Caco-2 (cell line): ENCODE data around the gene ENTPD8. TPM values are rescaled to one million over a fixed set of nuclear protein-coding genes. Genes with fewer than 3 reads are reported as not detected.
"Not testable (repeated sequence)": the region's sequence is repeated elsewhere in the genome, so short reads cannot be mapped to it uniquely, and the experiment has no call there.

Experiments used
- BruUV-seq: library from RNA; stranded (reverse); fragments of 400-500 nt; replicated peaks from 2 replicates; lab custom pipeline; 2021; lab: Mats Ljungman, UMichigan
- CTCF ChIA-PET: fragments of 300-600 bp; sonication (Branson Sonifier 250); formaldehyde crosslinking; loops from one replicate; lab custom pipeline; 2022; ENCODE audit warnings: antibody characterized with exemption; lab: Charles Lee
- POLR2A ChIA-PET: fragments of 300-600 bp; sonication (Branson Sonifier 250); formaldehyde crosslinking; loops from one replicate; lab custom pipeline; 2022; ENCODE audit warnings: antibody characterized with exemption; lab: Charles Lee
- DNase-seq, 2 experiments: peaks; one replicate each; pipeline versions ENCODE4 v3.0.0 to v3.0.0-alpha.2; 2020 to 2022
- H3K27me3 ChIP-seq: replicated peaks from 2 replicates; pipeline ENCODE4 v1.6.0; 2011; ENCODE audit warnings: low read length; ENCODE audit not compliant: control insufficient read depth, insufficient read depth
- H3K36me3 ChIP-seq: 2 replicates; pipeline ENCODE4 v1.5.1; 2011; ENCODE audit warnings: low read length; ENCODE audit not compliant: control insufficient read depth, insufficient read depth
- H3K4me1 ChIP-seq: fragments of 250-450 bp; sonication (Bioruptor Pico); 2 replicates; pipeline ENCODE4 v1.5.1; 2020; ENCODE audit warnings: mild to moderate bottlenecking
- H3K4me3 ChIP-seq: 2 replicates; pipeline ENCODE4 v1.5.1; 2011; ENCODE audit warnings: low read depth, mild to moderate bottlenecking, control low read depth, low read length
- H3K9me3 ChIP-seq: fragments of 250-450 bp; sonication (Bioruptor Pico); 2 replicates; pipeline ENCODE4 v1.5.1; 2020; ENCODE audit warnings: mild to moderate bottlenecking, moderate library complexity
- H3K27ac Mint-ChIP-seq: one replicate; pipeline ENCODE4 v1.8.0; 2022; ENCODE audit warnings: mixed read lengths; ENCODE audit not compliant: unreplicated experiment
- H3K27me3 Mint-ChIP-seq: one replicate; pipeline ENCODE4 v1.8.0; 2022; ENCODE audit warnings: mixed read lengths; ENCODE audit not compliant: insufficient read depth, unreplicated experiment
- H3K36me3 Mint-ChIP-seq: one replicate; pipeline ENCODE4 v1.8.0; 2022; ENCODE audit warnings: mild to moderate bottlenecking, mixed read lengths; ENCODE audit not compliant: insufficient read depth, unreplicated experiment
- H3K4me1 Mint-ChIP-seq: one replicate; pipeline ENCODE4 v1.8.0; 2022; ENCODE audit warnings: low read depth, mixed read lengths; ENCODE audit not compliant: unreplicated experiment
- H3K4me3 Mint-ChIP-seq: one replicate; pipeline ENCODE4 v1.8.0; 2022; ENCODE audit warnings: mild to moderate bottlenecking, moderate library complexity, mixed read lengths; ENCODE audit not compliant: unreplicated experiment
- H3K9me3 Mint-ChIP-seq: one replicate; pipeline ENCODE4 v1.8.0; 2022; ENCODE audit warnings: mixed read lengths; ENCODE audit not compliant: unreplicated experiment
- CTCF ChIP-seq, 2 experiments: fragments of 200-600 bp in 1 of 2; IDR thresholded peaks; 1 replicate in 1 of 2; 2 replicates in 1 of 2; pipeline versions ENCODE4 v1.5.1 to v1.8.0; 2011 to 2022; ENCODE audit warnings: antibody characterized with exemption in 1 of 2, control low read depth in 1 of 2, inconsistent platforms in 1 of 2, low read depth in 1 of 2, low read length in 1 of 2, mild to moderate bottlenecking in 1 of 2, moderate library complexity in 1 of 2; ENCODE audit not compliant: insufficient read depth in 1 of 2, severe bottlenecking in 1 of 2, unreplicated experiment in 1 of 2
- intact Hi-C: fragments of 100-400 bp; cut with micrococcal nuclease; formaldehyde crosslinking; loops from one replicate; pipeline ENCODE4 v1.10.0; 2022; ENCODE audit not compliant: unreplicated experiment
- total RNA-seq: library from RNA; stranded (reverse); gene quantifications from 2 replicates; pipeline ENCODE4 v1.2.3, GENCODE V29; 2022

ENTPD8 gene
- total RNA-seq, 1 experiment from 2014 or later: 8.6 TPM

- peaks cover 8% of the 10 kb centered on the region for H3K36me3 ChIP-seq
- H3K27me3 Mint-ChIP-seq: no peaks in the 10 kb centered on the region
- CTCF ChIA-PET: no interaction called here
- H3K27me3 ChIP-seq: no peaks in the 10 kb centered on the region
- BruUV-seq: no TSS peak
- POLR2A ChIA-PET: no interaction called here
- peak in 1 of 2 experiments; percentile 51 for DNase-seq
- no peak overlapping the region for H3K4me3 Mint-ChIP-seq
- peaks cover 5% of the 10 kb centered on the region; the same call in 1 of the 2 replicates for H3K4me1 ChIP-seq
- H3K36me3 Mint-ChIP-seq: peaks cover 54% of the 10 kb centered on the region
- intact Hi-C loops: no loop called here
- H3K4me1 Mint-ChIP-seq: no peaks in the 10 kb centered on the region
- no peak for TF ChIP-seq CTCF (IDR thresholded peaks at IDR 0.05; ENCODE audit: insufficient read depth in 1 of 2, low read depth in 1 of 2, low read length in 1 of 2, severe bottlenecking in 1 of 2, unreplicated experiment in 1 of 2)
- no peaks in the 10 kb centered on the region; the same call in 1 of the 2 replicates for H3K9me3 ChIP-seq
- no peak overlapping the region for H3K27ac Mint-ChIP-seq
- no peak overlapping the region for H3K4me3 ChIP-seq
- H3K9me3 Mint-ChIP-seq: no peaks in the 10 kb centered on the region
These were observed 12.5 kb upstream of the ENTPD8 start for GRCh38 chr9:137453643-137454081.

DNA sequence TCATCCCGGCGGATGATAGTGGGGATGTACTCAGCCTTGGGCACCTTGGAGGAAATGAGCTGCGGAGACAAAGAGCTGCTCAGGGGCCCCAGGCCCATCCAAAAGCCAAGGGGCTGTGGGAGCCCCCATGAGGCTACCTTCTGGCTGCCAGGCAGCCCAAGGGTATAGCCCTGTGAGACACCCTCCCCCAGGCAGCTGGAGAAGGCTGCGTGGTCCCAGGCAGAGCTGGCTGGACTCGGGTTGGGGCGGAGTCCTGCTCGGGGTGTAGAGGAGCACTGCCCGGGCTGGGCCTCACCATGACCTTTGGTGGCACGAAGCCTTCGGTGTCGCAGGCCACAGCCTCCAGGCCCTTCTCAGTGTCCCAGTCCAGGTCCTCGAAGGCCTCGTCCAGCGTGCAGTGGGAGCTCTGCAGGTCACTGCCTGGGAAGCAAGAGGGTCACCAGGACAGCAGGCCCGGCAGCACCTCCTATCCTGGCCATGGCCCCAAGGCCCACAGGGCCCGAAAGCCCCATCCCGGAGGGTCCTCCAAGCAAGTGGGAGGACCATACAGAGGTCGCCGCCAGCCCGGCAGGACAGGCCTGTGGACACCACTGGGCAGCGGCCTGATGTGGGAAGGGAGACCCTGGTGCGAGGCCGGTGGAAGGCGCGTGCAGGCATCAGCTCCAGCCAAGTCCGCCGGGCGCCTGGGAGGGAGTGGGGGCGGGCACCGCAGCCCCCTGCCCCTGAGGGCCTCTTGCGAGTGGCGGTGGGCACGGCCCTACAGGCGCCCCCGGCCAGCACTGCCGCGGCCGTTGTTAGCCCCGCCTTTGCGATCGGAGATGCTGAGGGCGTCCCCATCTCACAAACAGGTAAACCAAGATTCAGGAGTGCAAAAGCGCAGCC lies 11.8 kb upstream of the ENTPD8 start:
- H3K4me1 Mint-ChIP-seq: no peaks in the 10 kb centered on the region
- Histone ChIP-seq H3K36me3 (peaks cover 8% of the 10 kb centered on the region), H3K4me1 (peaks cover 5% of the 10 kb centered on the region; the same call in 1 of the 2 replicates), H3K9me3 (no peaks in the 10 kb centered on the region; the same call in 1 of the 2 replicates), H3K4me3 (no peak overlapping the region), H3K27me3 (no peaks in the 10 kb centered on the region)
- BruUV-seq: no TSS peak
- H3K4me3 Mint-ChIP-seq: no peak overlapping the region
- CTCF ChIA-PET: no interaction called here
- TF ChIP-seq CTCF (IDR thresholded peaks at IDR 0.05; ENCODE audit: insufficient read depth in 1 of 2, low read depth in 1 of 2, low read length in 1 of 2, severe bottlenecking in 1 of 2, unreplicated experiment in 1 of 2): no peak
- intact Hi-C loops: no loop called here
- H3K9me3 Mint-ChIP-seq: no peaks in the 10 kb centered on the region
- H3K27me3 Mint-ChIP-seq: no peaks in the 10 kb centered on the region
- POLR2A ChIA-PET: no interaction called here
- DNase-seq: no peak
- peaks cover 54% of the 10 kb centered on the region for H3K36me3 Mint-ChIP-seq
- no peak overlapping the region for H3K27ac Mint-ChIP-seq

DNA sequence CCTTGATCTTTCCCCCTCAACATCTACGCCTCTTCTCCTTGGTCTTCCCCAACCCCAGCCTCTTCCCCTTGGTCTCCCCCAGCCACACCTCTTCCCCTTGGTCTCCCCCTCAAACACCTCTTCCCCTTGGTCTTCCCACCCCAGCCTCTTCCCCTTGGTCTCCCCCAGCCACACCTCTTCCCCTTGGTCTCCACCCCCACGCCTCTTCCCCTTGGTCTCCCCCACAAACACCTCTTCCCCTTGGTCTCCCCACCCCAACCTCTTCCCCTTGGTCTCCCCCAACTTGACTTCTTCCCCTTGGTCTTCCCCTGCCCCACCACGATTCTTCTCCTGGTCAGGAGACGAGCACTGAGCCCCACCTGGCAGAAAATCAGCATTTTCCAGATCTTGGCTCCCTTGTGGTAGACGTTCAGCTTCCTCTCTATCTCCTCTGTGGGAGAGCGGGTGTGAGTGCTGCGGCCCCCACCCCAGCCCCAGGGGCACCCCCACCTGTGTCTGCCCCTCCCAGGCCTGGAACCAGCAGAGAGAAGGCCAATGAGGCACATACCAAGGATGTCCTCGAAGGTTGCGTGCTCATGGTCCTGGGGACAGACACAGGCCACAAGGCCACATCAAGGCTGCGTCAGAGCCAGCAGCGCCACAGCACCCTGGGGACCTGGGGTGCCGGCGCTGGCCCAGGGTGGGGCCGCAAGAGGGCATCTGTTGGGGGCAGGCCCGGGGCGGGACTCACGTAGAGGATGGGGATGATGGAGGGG lies 11.0 kb upstream of the ENTPD8 start:
- DNase-seq: no peak
- no peak overlapping the region for H3K4me3 Mint-ChIP-seq
- H3K4me1 Mint-ChIP-seq: peaks cover 3% of the 10 kb centered on the region
- Histone ChIP-seq H3K9me3 (no peaks in the 10 kb centered on the region; the same call in 1 of the 2 replicates), H3K27me3 (no peaks in the 10 kb centered on the region), H3K36me3 (peaks cover 7% of the 10 kb centered on the region), H3K4me1 (0 out of 2 replicates have a peak, but pooled peaks cover 5% of the 10 kb centered on the region), H3K4me3 (no peak overlapping the region)
- H3K9me3 Mint-ChIP-seq: no peaks in the 10 kb centered on the region
- no TSS peak for BruUV-seq
- ChIA-PET CTCF (no interaction called here), POLR2A (no interaction called here)
- no peak overlapping the region for H3K27ac Mint-ChIP-seq
- TF ChIP-seq CTCF (IDR thresholded peaks at IDR 0.05; ENCODE audit: insufficient read depth in 1 of 2, low read depth in 1 of 2, low read length in 1 of 2, severe bottlenecking in 1 of 2, unreplicated experiment in 1 of 2): no peak
- intact Hi-C loops: no loop called here
- peaks cover 60% of the 10 kb centered on the region for H3K36me3 Mint-ChIP-seq
- H3K27me3 Mint-ChIP-seq: no peaks in the 10 kb centered on the region

DNA sequence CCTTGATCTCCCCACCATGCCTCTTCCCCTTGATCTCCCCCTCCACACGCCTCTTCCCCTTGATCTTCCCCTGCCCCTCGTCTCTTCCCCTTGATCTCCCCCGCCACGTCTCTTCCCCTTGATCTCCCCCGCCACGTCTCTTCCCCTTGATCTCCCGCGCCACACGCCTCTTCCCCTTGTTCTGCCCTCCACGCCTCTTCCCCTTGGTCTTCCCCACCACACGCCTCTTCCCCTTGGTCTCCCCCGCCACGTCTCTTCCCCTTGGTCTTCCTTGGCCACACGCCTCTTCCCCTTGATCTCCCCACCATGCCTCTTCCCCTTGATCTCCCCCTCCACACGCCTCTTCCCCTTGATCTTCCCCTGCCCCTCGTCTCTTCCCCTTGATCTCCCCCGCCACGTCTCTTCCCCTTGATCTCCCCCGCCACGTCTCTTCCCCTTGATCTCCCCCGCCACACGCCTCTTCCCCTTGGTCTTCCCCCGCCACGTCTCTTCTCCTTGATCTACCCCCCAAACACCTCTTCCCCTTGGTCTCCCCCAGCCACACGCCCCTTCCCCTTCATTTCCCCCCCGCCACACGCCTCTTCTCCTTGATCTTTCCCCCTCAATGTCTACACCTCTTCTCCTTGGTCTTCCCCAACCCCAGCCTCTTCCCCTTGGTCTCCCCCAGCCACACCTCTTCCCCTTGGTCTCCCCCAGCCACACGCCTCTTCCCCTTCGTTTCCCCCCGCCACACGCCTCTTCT lies 10.3 kb upstream of the ENTPD8 start:
- H3K36me3 ChIP-seq, H3K27me3 ChIP-seq, DNase-seq, H3K4me3 ChIP-seq, H3K4me1 Mint-ChIP-seq, H3K9me3 ChIP-seq, H3K9me3 Mint-ChIP-seq, CTCF ChIA-PET, H3K27ac Mint-ChIP-seq, POLR2A ChIA-PET, H3K4me3 Mint-ChIP-seq, H3K4me1 ChIP-seq, BruUV-seq, intact Hi-C loops, H3K27me3 Mint-ChIP-seq: not testable (repeated sequence)
- peaks cover 60% of the 10 kb centered on the region for H3K36me3 Mint-ChIP-seq
